Endothelial cell of umbilical vein (primary cell): ENCODE data around the gene ATP6V1B1.

Experiments used
- CTCF ChIP-seq, 2 donors: IDR thresholded peaks; 1 replicate in 1 of 2; 2 replicates in 1 of 2; pipeline ENCODE4 v1.5.1; 2011; ENCODE audit warnings: low read length in 2 of 2, mild to moderate bottlenecking in 2 of 2, moderate library complexity in 2 of 2, control low read depth in 1 of 2, inconsistent platforms in 1 of 2, low read depth in 1 of 2; ENCODE audit not compliant: insufficient read depth in 1 of 2; ENCODE audit errors: extremely low read depth in 1 of 2
- EZH2 ChIP-seq: IDR thresholded peaks from 2 replicates; pipeline ENCODE4 v1.6.1; 2012; ENCODE audit warnings: borderline replicate concordance, low read depth, mild to moderate bottlenecking, moderate library complexity, low read length, inconsistent platforms; ENCODE audit not compliant: severe bottlenecking
- POLR2AphosphoS5 ChIP-seq: IDR thresholded peaks from 2 replicates; pipeline ENCODE4 v1.6.1; 2012; ENCODE audit warnings: low read depth, mild to moderate bottlenecking, control low read depth, low read length, moderate library complexity; ENCODE audit not compliant: insufficient read depth

- TF ChIP-seq POLR2AphosphoS5 (no peak), EZH2 (no peak), CTCF (IDR thresholded peaks at IDR 0.05; ENCODE audit: extremely low read depth in 1 of 2, insufficient read depth in 1 of 2, low read depth in 1 of 2, low read length in 2 of 2) (no peak)
Measured at GRCh38 chr2:70916291-70916690, 19.4 kb upstream of the ATP6V1B1 start.
